GM23338 (cell line): Measurements from ENCODE around the gene SOX2.

Experiments used
- CTCF ChIP-seq, 2 experiments: fragments of 200-600 bp in 1 of 2; sonication (generic) in 1 of 2; conservative IDR thresholded peaks; 2 replicates each; pipeline versions ENCODE4 v1.5.1 to v1.6.1; 2016 to 2017; ENCODE audit warnings: antibody characterized with exemption in 2 of 2, low read depth in 2 of 2, mild to moderate bottlenecking in 2 of 2, moderate library complexity in 1 of 2
- EZH2 ChIP-seq: fragments of 200-600 bp; sonication (generic); IDR thresholded peaks from one replicate; pipeline ENCODE4 v1.8.0; 2017; ENCODE audit warnings: antibody characterized with exemption, mild to moderate bottlenecking, low read depth; ENCODE audit not compliant: unreplicated experiment
- POLR2AphosphoS5 ChIP-seq: IDR thresholded peaks from 2 replicates; pipeline ENCODE4 v1.6.1; 2016; ENCODE audit warnings: antibody characterized with exemption, low read depth

- no peak for TF ChIP-seq CTCF (conservative IDR thresholded peaks at IDR 0.05; ENCODE audit: low read depth in 2 of 2)
- no peak for TF ChIP-seq EZH2
- no peak for TF ChIP-seq POLR2AphosphoS5
These were observed 26.8 kb downstream of the SOX2 start for GRCh38 chr3:181738551-181738950.
